Stimulated activated CD8-positive, alpha-beta memory T cell treated with anti-CD3 and anti-CD28 coated beads, Interleukin-4, amount 100 ng/mL, for 24 hours (primary cell): ENCODE results near the gene NLRP4.
"Not testable (repeated sequence)": the region's sequence is repeated elsewhere in the genome, so short reads cannot be mapped to it uniquely, and the experiment has no call there.

ENCODE experiments used
- DNase-seq: peaks from one replicate; pipeline ENCODE4 v3.0.0-alpha.2; 2020; ENCODE audit warnings: low read depth

Gene NLRP4

GRCh38 chr19:55898911-55899310 is 62.6 kb downstream of the NLRP4 start:
- DNase-seq = no peak

GRCh38 chr19:55901369-55902079 is 65.2 kb downstream of the NLRP4 start:
- no peak for DNase-seq

- DNase-seq = no peak
These were observed 65.9 kb downstream of the NLRP4 start for GRCh38 chr19:55902080-55902751.

- no peak for DNase-seq
These were observed 70.9 kb downstream of the NLRP4 start for GRCh38 chr19:55907286-55907685.

GRCh38 chr19:55907746-55908145 is 71.4 kb downstream of the NLRP4 start:
- DNase-seq = no peak

- DNase-seq = no peak
These were observed 73.5 kb downstream of the NLRP4 start for GRCh38 chr19:55909801-55910200.

GRCh38 chr19:55912916-55913315 is 76.6 kb downstream of the NLRP4 start:
- DNase-seq = no peak

GRCh38 chr19:55913643-55914268 is 77.4 kb downstream of the NLRP4 start:
- DNase-seq = no peak

GRCh38 chr19:55923556-55923955 is 87.2 kb downstream of the NLRP4 start:
- DNase-seq = no peak

- no peak for DNase-seq
These were observed 91.7 kb downstream of the NLRP4 start for GRCh38 chr19:55927991-55928390.

- not testable (repeated sequence) for DNase-seq
These were observed 92.9 kb downstream of the NLRP4 start for GRCh38 chr19:55929258-55929657.

GRCh38 chr19:55930996-55931515 is 94.7 kb downstream of the NLRP4 start:
- no peak for DNase-seq
